H1 (cell line): ENCODE results near the gene DENND6B. TPM values are rescaled to one million over a fixed set of nuclear protein-coding genes. Genes with fewer than 3 reads are reported as not detected.

ENCODE experiments used
- EZH2 ChIP-seq: fragments of 200-600 bp; sonication (generic); IDR thresholded peaks from 2 replicates; pipeline ENCODE4 v1.7.1; 2012; ENCODE audit warnings: low read depth, mild to moderate bottlenecking, moderate library complexity, low read length, inconsistent platforms; ENCODE audit not compliant: severe bottlenecking
- NRF1 ChIP-seq: IDR thresholded peaks from 2 replicates; pipeline ENCODE4 v1.6.1; 2011; ENCODE audit warnings: mild to moderate bottlenecking, low read depth, low read length, improper control_type of control experiment
- polyA plus RNA-seq, 7 experiments: library from polyadenylated mRNA; depleted of rRNA in 3 of 7; stranded (reverse) in 5 of 7; unstranded in 2 of 7; fragments of >200 nt in 5 of 7; fragments of 200-250 nt in 2 of 7; gene quantifications; 1 replicate in 5 of 7; 2 replicates in 1 of 7; 4 replicates in 1 of 7; pipeline versions ENCODE4 v1.2.1 to v1.2.3, GENCODE V29; 2011 to 2013; ENCODE audit warnings: missing spikeins in 2 of 7, mixed read lengths in 2 of 7
- total RNA-seq: library from RNA; stranded (reverse); fragmentation: NEBNext Ultra II Directional; extraction: Animal tissue kit (Norgen Biotek cat#: 25700); gene quantifications from 2 replicates; pipeline ENCODE4 v1.2.1, GENCODE V29; 2021

DENND6B gene
- total and polyA plus RNA-seq, 2 of the 8 experiments (the other 6 are each of a cell fraction or from before 2014, with no cell fraction given) = 1.1 to 1.9 TPM

- peak; percentile 64 for TF ChIP-seq EZH2
- 0 out of 2 replicates have a peak, but pooled peaks have one; percentile 11 for TF ChIP-seq NRF1
- TF ChIP-seq, all 59 proteins: peak for 6
Measured at GRCh38 chr22:50260801-50261614, 65.8 kb downstream of the DENND6B start (continued).
